Stimulated activated CD4-positive, alpha-beta T cell treated with anti-CD3 and anti-CD28 coated beads, Interleukin-1b, Interleukin-23, amount 100 ng/mL, for 1 hour (primary cell): Measurements from ENCODE around the gene RASEF.
"Not testable (repeated sequence)": the region's sequence is repeated elsewhere in the genome, so short reads cannot be mapped to it uniquely, and the experiment has no call there.

Source experiments
- DNase-seq, 2 donors: peaks; one replicate each; pipeline ENCODE4 v3.0.0-alpha.2; 2020; ENCODE audit warnings: low read depth in 2 of 2

RASEF gene

GRCh38 chr9:83062651-83063527, at the start of gene RASEF:
TSS of gene RASEF (minus strand) at chr9:83063142. CDS start at chr9:83062867, 275 bp downstream.
- no peak for DNase-seq

DNA sequence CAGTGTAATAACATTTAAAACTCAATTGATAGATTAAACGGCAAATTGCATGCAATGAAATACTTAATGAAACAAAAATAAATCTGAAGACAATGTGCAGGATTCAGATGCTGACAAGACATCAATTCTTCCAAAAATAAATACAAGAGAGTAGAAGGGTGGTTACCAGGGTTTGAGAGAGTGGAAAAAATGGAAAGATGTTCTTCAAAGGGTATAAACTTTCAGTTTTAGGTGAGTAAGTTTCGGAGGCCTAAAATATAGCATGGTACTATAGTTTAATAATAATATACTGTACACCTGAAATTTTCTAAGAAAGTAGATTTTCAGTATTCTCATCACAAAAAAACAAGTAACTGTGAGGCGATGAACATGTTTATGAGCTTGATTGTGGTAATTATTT, 48.2 kb upstream of the RASEF start:
- no peak for DNase-seq

DNA sequence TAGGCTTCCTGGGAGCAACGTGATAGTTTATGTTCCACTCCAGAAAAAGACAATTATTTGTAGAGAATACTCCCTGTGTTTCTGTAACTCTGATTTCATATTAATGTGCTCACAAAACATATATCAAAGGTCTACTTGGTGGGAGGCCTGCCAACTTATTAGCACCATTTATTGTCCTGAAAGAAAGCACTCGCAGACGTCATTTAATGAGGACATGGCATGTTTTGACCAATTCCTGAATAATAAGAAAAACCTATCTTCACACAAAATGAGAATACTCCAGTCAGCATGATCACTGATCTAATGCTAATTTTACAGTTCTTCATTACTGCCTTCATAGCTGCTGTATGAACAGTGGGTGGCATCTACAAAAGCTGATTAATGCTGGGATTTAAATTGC, 46.4 kb upstream of the RASEF start:
- DNase-seq, result no peak

- no peak for DNase-seq
Measured at GRCh38 chr9:83108208-83108607, 45.3 kb upstream of the RASEF start.

DNA sequence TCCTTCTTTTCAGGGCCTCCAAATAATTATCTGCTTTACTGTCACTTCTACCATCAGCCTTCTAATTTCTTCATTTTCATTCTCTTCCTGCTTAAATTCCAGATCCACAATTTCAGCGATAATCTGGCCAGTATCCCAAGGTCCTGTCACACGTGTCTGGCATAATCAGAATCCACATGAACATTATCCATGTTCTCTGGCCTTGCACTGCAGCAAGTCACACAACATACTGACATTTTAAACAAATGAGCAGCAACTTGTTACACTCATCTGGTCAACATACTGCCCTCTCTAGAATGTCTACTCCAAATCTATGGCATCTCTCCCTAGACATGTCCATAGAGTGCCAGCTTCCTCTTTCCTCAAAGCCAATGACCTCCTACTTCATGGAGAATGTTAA, 43.8 kb upstream of the RASEF start:
- no peak for DNase-seq

DNA sequence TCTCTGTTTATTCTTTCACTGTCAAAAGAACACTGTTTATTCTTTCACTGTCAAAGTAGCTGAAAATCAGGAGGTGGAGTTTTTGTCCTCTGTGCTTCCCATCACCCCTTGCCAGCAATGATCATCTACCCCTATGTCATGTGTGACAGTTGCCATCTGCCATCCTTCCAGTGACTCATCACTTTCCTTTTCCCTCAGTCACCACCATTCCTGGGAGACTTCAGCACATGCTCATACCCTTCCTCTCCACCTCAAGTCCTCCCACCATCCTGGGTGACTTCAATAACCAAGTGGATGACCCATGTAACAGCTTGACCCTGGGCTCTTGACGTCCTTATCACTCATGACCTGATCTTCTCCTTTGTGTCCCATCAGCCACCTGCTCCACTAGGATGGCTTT, 43.3 kb upstream of the RASEF start:
- DNase-seq, result no peak

- DNase-seq, result no peak
Measured at GRCh38 chr9:83097633-83098032, 34.7 kb upstream of the RASEF start.

GRCh38 chr9:83093311-83093710, 30.4 kb upstream of the RASEF start:
- DNase-seq, result not testable (repeated sequence)

GRCh38 chr9:83081846-83082245, 18.9 kb upstream of the RASEF start:
- DNase-seq, result no peak

DNA sequence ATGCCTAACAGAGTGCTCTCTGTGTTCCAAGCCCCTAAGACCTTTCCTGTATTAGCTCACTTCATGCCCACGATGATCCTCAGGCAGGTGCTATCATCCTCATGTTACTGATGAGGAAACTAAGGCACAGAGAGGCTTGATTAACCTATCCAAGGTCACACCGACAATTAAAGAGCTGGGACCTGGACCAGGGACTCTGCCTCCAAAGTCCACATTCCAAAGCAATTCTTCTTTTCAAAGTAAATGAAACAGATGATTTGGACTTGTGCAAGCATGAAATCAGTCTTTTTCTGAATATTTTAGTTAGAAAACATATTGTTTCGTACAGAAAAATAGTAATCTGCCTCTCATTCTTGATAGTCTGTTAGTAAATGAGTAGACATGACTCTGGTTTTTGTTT, 18.1 kb upstream of the RASEF start:
- DNase-seq, result no peak

DNA sequence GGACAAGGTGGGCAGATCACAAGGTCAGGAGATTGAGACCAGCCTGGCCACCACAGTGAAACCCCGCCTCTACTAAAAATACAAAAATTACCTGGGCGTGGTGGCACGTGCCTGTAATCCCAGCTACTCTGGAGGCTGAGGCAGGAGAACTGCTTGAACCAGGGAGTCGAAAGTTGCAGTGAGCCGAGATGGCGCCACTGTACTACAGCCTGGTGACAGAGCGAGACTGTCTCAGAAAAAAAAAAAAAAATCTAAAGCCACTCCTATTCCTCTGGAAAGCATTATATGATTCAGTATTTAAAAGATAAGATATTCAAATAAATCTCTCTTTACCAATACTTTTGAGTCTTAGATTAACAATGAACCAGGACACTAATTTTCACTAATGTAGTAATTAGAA, 13.0 kb upstream of the RASEF start:
- not testable (repeated sequence) for DNase-seq

DNA sequence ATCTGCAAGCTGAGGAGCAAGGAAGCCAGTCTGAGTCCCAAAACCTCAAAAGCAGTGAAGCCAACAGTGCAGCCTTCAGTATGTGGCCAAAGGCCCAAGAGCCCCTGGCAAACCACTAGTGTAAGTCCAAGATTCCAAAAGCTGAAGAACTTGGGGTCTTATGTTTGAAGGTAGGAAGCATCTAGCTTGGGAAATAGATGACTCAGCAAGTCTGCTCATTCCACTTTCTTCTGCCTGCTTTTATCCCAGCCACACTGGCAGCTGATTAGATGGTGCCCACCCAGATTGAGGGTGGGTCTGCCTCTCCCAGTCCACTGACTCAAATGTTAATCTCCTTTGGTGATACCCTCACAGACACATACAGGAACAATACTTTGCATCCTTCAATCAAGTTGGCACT, 9.6 kb upstream of the RASEF start:
- DNase-seq, result not testable (repeated sequence)

- no peak for DNase-seq
Measured at GRCh38 chr9:83071626-83072025, 8.7 kb upstream of the RASEF start.

GRCh38 chr9:83070261-83070660, 7.3 kb upstream of the RASEF start:
- no peak for DNase-seq

GRCh38 chr9:83069651-83070050, 6.7 kb upstream of the RASEF start:
- no peak for DNase-seq

- no peak for DNase-seq
Measured at GRCh38 chr9:83068414-83068813, 5.5 kb upstream of the RASEF start.

DNA sequence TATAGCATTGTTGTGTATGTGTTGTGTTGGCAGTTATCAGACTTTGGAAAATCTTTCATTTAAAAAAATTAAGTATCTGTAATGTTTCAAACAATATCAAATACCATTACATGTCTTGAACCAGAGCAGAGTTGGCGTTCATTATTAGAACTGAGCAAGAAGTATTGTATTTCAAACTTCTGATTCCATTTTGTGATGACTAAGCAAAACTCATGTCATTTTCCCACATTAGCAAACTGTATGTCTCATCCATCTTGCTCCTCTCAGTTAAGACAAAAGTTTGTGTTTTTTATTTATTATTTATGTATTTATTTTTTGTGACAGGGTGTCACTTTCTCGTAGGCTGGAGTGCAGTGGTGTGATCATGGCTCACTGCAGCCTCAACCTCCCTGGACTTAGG, 4.6 kb upstream of the RASEF start:
- DNase-seq, result no peak

DNA sequence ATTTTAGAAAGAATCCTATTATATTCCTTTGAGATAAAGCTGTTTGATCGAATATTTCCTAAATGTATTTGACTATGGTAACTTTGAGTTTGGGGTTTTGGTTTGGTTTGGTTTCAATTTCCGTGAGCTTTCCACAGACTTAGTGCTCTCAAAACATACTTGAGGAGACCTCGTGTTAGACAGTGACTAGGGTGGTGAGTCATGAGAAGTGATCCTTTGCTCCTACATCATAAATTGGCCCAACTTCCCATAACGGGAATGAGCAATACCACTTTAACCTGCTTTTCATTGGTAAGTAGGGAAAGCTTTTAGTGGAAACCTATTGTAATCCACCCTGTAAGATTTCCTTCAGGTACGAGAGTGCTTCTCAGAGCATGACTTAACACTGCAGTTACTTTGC, 3.8 kb upstream of the RASEF start:
- DNase-seq, result no peak

DNA sequence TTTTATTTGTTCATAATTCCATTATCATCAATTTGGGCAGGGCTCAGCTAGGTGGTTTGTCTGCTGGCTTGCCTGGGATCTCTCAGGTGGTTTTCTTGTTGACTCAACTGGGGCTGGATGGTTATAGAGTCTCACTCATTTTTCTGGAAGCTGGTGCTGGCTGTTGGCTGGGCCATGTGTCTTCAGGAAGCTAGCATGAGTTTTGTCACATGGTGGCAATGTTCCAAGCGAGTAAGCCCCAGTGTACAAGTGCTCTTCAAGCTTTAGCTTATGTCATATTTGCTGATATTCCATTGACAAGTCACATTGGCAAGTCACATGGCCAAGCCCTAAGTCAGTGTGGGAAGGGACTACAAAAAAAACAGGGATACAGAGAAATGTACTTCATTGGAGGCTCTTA, 2.3 kb upstream of the RASEF start:
- no peak for DNase-seq

DNA sequence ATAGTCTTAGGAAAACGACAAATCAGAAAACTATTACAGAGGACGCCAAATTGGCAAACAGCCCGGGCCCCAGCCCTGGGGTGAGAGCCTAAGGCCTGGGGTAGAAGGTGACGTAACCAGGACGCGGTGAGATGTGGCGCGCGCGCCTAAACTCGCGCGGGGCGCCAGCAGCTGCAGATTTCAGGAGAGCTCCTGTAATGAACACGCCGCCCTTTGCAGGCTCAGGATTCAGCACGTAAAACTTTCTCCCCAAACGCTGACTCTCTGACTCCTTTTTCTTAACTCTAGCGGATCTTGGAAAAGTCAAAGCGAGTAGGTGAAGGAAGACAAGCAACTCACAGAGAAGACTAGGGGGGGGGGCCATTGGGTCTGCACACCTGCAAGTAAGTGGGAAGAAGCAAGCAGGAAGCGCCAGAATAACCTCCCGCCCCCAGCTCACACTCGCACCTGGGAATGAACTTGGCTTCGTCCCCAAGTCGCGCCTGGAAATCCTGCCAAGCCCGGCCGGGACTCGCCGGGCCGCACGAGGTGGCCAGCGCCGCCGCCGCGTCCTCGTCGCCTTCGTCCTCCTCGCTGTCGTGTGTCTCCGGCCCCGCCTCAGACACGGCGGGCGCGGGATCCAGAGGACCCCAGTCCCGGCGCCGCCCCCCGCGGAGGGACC, 822 bp downstream of the RASEF start:
- no peak for DNase-seq

GRCh38 chr9:83061036-83061435, 1.9 kb downstream of the RASEF start:
- DNase-seq, result no peak

- DNase-seq, result no peak
Measured at GRCh38 chr9:83060556-83060955, 2.4 kb downstream of the RASEF start.

DNA sequence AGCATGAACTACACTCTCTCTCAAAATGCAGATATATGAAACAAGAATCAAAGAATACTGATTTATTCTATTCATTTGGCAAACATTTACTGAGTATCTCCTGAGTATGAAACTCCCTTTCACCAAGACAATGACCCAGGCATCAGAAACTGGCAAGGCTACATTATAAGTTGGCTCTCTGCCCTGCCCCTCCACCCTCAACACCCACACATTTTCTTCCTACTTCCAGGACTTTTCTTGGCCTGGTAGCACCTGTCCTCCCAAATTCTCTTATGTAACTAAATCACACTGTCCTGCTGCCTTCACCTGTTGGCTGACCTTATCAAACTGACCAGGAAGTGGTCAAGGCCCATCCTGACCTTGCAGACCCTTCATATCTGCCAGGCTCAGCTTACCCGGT, 3.5 kb downstream of the RASEF start:
- no peak for DNase-seq
